Measurements from ENCODE around the gene EVC2. TPM values are rescaled to one million over a fixed set of nuclear protein-coding genes. Genes with fewer than 3 reads are reported as not detected.

EVC2 gene
- total and polyA plus RNA-seq, 10 of the 15 experiments (the other 5 are each of a cell fraction or from before 2014, with no cell fraction given): 0.34 to 10.4 (median 5.6) TPM

GRCh38 chr4:5547651-5548249, 160.6 kb downstream of the EVC2 start:
- no peak for DNase-seq (ENCODE audit: low read depth, low spot score)
- Histone ChIP-seq H2AFZ (ENCODE audit: control insufficient read depth, low read depth, low read length) (no peak overlapping the region), H3K36me3 (ENCODE audit: control insufficient read depth in 2 of 2, insufficient read depth in 2 of 2, low read length in 1 of 2) (no peaks in the 10 kb centered on the region), H3K27me3 (replicated peaks in 1 of 2; ENCODE audit: control insufficient read depth in 2 of 2, insufficient read depth in 2 of 2, low read length in 1 of 2) (no peaks in the 10 kb centered on the region), H4K20me1 (ENCODE audit: control insufficient read depth, insufficient read depth) (no peaks in the 10 kb centered on the region), H3K4me2 (ENCODE audit: control insufficient read depth, insufficient read depth) (no peak overlapping the region), H3K4me3 (no peak overlapping the region), H3K79me2 (ENCODE audit: control insufficient read depth, insufficient read depth, low read length) (no peaks in the 10 kb centered on the region), H3K9ac (ENCODE audit: control insufficient read depth, insufficient read depth, low read length) (no peak overlapping the region), H3K27ac (ENCODE audit: control insufficient read depth, insufficient read depth) (no peak overlapping the region), H3K4me1 (ENCODE audit: control insufficient read depth, insufficient read depth, low read length) (no peaks in the 10 kb centered on the region), H3K9me3 (replicated peaks; ENCODE audit: control insufficient read depth, insufficient read depth, low read length) (no peaks in the 10 kb centered on the region; the same call in 2 of the 3 replicates)
- POLR2A ChIA-PET: no interaction called here
- ATAC-seq: no peak
- CTCF ChIA-PET: interaction anchor here (0.6 kb wide), 1 partner anchor 17 kb away, joined by 3 read pairs; no protein-coding TSS in a partner anchor
- intact Hi-C loops (cut with micrococcal nuclease; ENCODE audit: unreplicated experiment) (no loop called here), in situ Hi-C loops (cut with MboI) (no loop called here)
- SMC1A ChIA-PET (ENCODE audit: uncharacterized antibody, unreplicated experiment): no interaction called here
- FAIRE-seq: no peak
- no peak for TF ChIP-seq SMC3 (IDR thresholded peaks at IDR 0.05; ENCODE audit: borderline replicate concordance, low read length)
- TF ChIP-seq PBX3 (IDR thresholded peaks at IDR 0.05; ENCODE audit: insufficient replicate concordance, low read depth, low read length): no peak
- 58% methylated on average over 12 of the region's 12 CpGs for WGBS (ENCODE audit: insufficient coverage, insufficient replicate concordance, low lambda C conversion rate, missing lambda C conversion rate)
- no TSS peak for BruUV-seq (replicated peaks)
- RAD21 ChIA-PET (ENCODE audit: unreplicated experiment): no interaction called here

GRCh38 chr4:5545271-5545670, 163.1 kb downstream of the EVC2 start:
- Histone ChIP-seq H3K27me3 (replicated peaks in 1 of 2; ENCODE audit: control insufficient read depth in 2 of 2, insufficient read depth in 2 of 2, low read length in 1 of 2) (no peaks in the 10 kb centered on the region), H3K4me2 (ENCODE audit: control insufficient read depth, insufficient read depth) (no peak overlapping the region), H4K20me1 (ENCODE audit: control insufficient read depth, insufficient read depth) (no peaks in the 10 kb centered on the region), H3K9me3 (replicated peaks; ENCODE audit: control insufficient read depth, insufficient read depth, low read length) (no peaks in the 10 kb centered on the region; the same call in 2 of the 3 replicates), H3K4me3 (no peak overlapping the region), H3K9ac (ENCODE audit: control insufficient read depth, insufficient read depth, low read length) (no peak overlapping the region), H2AFZ (ENCODE audit: control insufficient read depth, low read depth, low read length) (no peak overlapping the region), H3K36me3 (ENCODE audit: control insufficient read depth in 2 of 2, insufficient read depth in 2 of 2, low read length in 1 of 2) (no peaks in the 10 kb centered on the region), H3K4me1 (ENCODE audit: control insufficient read depth, insufficient read depth, low read length) (no peaks in the 10 kb centered on the region), H3K27ac (ENCODE audit: control insufficient read depth, insufficient read depth) (no peak overlapping the region), H3K79me2 (ENCODE audit: control insufficient read depth, insufficient read depth, low read length) (no peaks in the 10 kb centered on the region)
- FAIRE-seq (no peak), ATAC-seq (no peak), DNase-seq (ENCODE audit: low read depth, low spot score) (no peak)
- ChIA-PET POLR2A (no interaction called here), CTCF (no interaction called here), SMC1A (ENCODE audit: uncharacterized antibody, unreplicated experiment) (no interaction called here), RAD21 (ENCODE audit: unreplicated experiment) (no interaction called here)
- WGBS (ENCODE audit: insufficient coverage, insufficient replicate concordance, low lambda C conversion rate, missing lambda C conversion rate): 2% methylated on average over 2 of the region's 2 CpGs
- intact Hi-C loops (cut with micrococcal nuclease; ENCODE audit: unreplicated experiment) (no loop called here), in situ Hi-C loops (cut with MboI) (no loop called here)
- BruUV-seq (replicated peaks): no TSS peak
- TF ChIP-seq BMI1 (IDR thresholded peaks at IDR 0.05; ENCODE audit: borderline replicate concordance) (no peak), NRF1 (conservative IDR thresholded peaks at IDR 0.05; ENCODE audit: low read depth, low read length) (no peak), SMARCA5 (IDR thresholded peaks at IDR 0.05) (no peak), NFIC (IDR thresholded peaks at IDR 0.05; ENCODE audit: low read depth, low read length) (no peak), ASH2L (IDR thresholded peaks at IDR 0.05; ENCODE audit: borderline replicate concordance, low read depth) (no peak), SREBF1 (IDR thresholded peaks at IDR 0.05; ENCODE audit: low read length) (no peak), DPF2 (IDR thresholded peaks at IDR 0.05) (no peak), RAD21 (IDR thresholded peaks at IDR 0.05; ENCODE audit: insufficient read depth, low read depth, low read length) (no peak), NR2F1 (conservative IDR thresholded peaks at IDR 0.05) (no peak), MTA3 (IDR thresholded peaks at IDR 0.05; ENCODE audit: borderline replicate concordance, low read length) (no peak), ZZZ3 (IDR thresholded peaks at IDR 0.05; ENCODE audit: control insufficient read depth, insufficient read length, low read depth) (no peak), REST (IDR thresholded peaks at IDR 0.05; ENCODE audit: low read depth, low read length) (no peak), MTA2 (IDR thresholded peaks at IDR 0.05; ENCODE audit: low read depth) (no peak)

Measured in GM12878 (cell line).